ENCODE results near the gene ACTA2.

The ACTA2 gene

GRCh38 chr10:88952647-88953111, at the start of gene ACTA2:
Gene ACTA2, minus strand, starts transcription at chr10:88952773. Its CDS starts 3,843 bp downstream, at chr10:88948930.
- DNase-seq (ENCODE audit: low read depth): no peak

DNA sequence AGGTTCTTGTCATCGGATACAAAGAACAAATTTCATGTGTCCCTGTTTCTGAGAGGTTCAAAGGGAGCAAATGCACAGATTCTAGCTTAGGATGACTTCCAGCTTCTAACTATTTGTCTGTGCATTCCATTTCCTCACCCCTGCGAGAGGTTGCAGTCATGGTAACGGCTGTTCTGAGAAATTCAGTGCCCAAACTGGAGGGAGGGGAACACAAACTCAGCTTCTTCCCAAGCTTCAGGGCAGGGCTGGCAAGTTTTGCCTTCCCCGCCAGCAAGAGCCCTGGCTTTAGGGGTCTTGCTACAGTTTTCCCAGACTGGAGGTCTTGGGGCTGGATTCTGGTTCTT, 49.1 kb upstream of the ACTA2 start:
- DNase-seq (ENCODE audit: low read depth): no peak

DNA sequence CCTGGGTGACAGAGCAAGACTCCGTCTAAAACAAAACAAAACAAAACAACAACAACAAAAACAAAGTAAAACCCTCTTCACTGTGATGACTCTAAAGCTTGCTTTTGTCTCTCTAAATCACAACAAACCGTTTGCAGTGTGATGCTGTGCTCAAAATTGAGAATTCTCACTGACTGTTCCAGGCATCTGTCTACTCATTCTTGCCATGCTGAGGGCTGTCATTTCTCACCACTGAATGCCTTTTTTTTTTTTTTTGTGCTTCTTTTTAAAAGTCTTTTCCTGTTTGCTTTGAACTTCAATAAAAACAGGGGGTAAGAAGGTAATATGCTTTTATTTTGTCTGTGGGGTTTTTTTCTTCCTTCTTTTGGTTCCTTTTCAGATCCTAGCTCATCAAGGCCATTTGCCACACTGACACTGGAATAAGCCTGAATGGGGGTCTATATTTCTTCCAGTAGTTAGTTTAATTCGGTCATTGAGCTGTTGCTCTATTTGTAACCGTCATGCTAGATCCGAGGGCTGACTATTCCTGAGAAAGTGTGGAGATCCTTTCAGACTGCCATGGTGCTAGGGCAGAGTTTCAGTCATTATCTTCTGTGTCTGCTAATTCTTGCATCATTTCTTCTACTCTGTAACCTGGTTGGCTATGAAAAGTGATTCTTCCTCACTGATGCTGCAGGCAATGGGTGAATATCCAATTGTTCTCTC, 48.6 kb upstream of the ACTA2 start:
- no peak for DNase-seq (ENCODE audit: low read depth)

- no peak for DNase-seq (ENCODE audit: low read depth)
Measured at GRCh38 chr10:88999625-89000024, 47.1 kb upstream of the ACTA2 start.

GRCh38 chr10:88996927-88997326, 44.4 kb upstream of the ACTA2 start:
- DNase-seq (ENCODE audit: low read depth): no peak

DNA sequence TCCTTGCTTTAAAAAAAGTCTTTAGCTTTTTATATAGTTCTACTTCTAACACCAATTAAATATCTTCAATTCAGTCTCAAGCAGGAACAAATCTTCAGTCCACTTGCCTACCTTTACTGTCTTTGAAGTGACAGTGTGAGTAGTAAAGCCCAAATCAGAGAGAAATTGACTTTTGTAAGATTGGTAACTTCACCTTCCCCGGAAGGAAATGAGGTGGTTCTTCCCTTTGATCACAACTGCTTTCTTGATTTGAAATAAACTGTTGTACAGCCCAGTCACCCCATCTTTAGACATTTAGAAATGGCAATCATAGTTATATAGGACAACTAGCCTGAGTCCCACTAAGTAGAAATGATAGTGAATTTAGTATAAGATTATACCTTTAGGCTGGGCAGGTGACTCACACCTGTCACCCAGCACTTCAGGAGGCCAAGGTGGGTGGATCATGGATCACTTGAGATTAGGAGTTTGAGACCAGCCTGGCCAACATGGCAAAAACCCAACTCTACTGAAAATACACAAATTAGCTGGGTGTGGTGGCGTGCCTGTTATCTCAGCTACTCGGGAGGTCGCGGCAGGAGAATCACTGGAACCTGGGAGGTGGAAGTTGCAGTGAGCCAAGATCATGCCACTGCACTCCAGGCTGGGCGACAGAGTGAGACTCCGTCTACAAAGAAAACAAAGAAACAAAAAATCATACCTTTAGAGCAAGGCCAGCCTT, 42.7 kb upstream of the ACTA2 start:
- no peak for DNase-seq (ENCODE audit: low read depth)

- no peak for DNase-seq (ENCODE audit: low read depth)
Measured at GRCh38 chr10:88994019-88994418, 41.4 kb upstream of the ACTA2 start.

DNA sequence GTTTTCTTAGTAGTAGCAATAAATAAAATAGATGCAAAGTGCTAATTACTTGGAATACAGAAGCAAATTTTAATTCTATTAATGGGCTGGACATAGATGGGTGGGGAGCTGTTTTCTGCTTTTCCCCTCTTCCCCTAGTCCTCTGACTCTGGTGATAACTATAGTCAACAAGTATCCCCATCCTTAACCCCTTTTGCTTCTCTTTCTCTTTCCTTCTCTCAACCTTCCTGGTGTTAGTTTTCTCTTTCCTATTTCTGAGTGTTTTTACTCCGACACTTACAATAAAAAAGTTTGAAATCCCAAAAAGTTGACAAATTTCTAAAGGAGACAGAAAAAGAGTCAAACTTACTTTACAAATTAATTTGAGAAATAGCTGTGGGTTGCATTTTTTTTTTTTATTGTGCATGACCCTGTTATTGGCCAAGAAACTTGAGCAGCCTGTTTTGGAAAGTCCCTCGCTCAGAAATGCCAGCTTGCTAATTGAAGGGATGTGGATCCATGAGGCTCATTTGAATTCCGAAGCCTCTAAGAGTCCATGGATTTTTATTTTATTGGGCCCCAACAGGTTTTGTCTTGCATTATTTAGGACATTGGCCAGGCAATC, 40.5 kb upstream of the ACTA2 start:
- no peak for DNase-seq (ENCODE audit: low read depth)

DNA sequence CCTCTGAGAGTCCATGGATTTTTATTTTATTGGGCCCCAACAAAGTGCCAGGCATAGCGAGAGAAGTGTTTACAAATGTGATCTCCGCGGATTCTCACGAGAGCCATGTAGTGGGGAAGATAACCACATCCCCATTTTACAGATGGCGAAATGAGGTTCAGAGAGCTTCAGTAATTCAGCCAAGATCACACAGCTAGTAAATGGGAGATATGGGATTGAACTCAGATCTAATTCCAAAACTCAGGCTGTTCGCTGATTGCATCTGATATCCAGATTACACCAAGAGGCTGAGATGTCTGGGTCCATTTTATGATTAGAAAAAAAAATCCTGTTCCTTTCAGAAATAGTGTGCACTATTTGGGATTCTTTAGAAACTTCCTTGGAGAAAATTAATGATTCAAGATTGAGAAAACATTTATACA, 39.3 kb upstream of the ACTA2 start:
- no peak for DNase-seq (ENCODE audit: low read depth)

DNA sequence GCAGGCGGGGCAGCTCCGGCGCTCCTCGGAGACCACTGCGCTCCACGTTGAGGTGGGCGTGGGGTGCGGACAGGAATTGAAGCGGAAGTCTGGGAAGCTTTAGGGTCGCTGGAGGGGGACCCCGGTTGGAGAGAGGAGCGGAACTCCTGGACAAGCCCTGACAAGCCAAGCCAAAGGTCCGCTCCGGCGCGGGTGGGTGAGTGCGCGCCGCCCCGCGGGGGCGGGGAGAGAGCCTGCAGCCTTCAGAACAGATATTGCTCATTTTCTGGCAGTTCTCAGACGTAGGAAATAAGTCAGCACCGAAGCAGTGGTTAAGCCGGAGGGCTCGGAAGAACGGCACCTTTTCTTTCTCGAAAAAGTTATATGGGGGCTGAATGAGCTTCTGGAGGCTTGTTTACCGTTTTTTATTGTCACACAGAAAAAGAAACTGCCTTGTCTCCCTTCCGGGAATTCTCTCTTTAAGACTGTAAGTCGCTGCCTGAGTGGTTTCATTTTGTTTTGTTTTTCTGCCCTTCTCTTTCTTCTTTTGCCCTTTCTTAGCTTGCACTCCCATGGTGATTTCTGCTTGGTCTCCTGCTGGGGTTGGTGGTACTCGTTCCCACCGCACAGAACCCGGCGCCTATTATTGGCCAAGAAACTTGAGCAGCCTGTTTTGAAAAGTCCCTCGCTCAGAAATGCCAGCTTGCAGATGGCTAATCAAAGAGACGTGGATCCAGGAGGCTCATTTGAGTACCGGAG, 38.8 kb upstream of the ACTA2 start:
- no peak for DNase-seq (ENCODE audit: low read depth)

DNA sequence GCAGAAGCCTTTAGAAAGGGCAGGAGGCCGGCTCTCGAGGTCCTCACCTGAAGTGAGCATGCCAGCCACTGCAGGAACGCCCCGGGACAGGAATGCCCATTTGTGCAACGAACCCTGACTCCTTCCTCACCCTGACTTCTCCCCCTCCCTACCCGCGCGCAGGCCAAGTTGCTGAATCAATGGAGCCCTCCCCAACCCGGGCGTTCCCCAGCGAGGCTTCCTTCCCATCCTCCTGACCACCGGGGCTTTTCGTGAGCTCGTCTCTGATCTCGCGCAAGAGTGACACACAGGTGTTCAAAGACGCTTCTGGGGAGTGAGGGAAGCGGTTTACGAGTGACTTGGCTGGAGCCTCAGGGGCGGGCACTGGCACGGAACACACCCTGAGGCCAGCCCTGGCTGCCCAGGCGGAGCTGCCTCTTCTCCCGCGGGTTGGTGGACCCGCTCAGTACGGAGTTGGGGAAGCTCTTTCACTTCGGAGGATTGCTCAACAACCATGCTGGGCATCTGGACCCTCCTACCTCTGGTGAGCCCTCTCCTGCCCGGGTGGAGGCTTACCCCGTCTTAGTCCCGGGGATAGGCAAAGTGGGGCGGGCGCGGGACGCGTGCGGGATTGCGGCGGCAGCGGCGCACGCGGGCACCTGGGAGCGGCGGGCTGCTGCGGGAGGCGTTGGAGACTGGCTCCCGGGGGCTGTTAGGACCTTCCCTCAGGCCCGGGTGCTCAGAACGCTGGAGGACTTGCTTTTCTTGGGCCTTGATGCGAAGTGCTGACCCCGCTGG, 38.0 kb upstream of the ACTA2 start, which contains the start of gene FAS:
Gene FAS (plus strand): TSS at position 415 of the 777 bp plus-strand sequence. CDS start 79 bp downstream, at position 494.
- no peak for DNase-seq (ENCODE audit: low read depth)

DNA sequence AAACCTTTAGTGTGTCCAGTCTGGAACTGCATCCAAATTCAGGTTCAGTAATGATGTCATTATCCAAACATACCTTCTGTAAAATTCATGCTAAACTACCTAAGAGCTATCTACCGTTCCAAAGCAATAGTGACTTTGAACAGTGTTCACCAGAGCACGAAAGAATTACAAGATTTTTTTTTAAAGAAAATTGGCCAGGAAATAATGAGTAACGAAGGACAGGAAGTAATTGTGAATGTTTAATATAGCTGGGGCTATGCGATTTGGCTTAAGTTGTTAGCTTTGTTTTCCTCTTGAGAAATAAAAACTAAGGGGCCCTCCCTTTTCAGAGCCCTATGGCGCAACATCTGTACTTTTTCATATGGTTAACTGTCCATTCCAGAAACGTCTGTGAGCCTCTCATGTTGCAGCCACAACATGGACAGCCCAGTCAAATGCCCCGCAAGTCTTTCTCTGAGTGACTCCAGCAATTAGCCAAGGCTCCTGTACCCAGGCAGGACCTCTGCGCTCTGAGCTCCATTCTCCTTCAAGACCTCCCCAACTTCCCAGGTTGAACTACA, 37.3 kb upstream of the ACTA2 start:
- DNase-seq (ENCODE audit: low read depth): no peak

DNA sequence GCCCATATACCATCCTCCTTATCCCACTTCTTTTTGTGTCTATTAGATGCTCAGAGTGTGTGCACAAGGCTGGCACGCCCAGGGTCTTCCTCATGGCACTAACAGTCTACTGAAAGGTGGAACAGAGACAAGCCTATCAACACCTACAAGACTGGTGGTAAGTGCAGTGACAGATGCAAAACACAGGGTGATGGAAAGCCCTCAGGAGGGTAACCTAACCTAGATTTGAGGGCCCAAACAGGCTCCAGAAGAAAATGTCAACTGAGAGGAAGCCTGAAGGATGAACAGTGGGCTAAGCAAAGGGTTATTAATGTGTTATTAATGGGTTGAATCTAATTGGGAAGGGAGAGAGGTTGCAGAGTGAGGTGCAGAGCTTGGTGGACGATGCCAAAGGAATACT, 36.9 kb upstream of the ACTA2 start:
- DNase-seq (ENCODE audit: low read depth): no peak

DNA sequence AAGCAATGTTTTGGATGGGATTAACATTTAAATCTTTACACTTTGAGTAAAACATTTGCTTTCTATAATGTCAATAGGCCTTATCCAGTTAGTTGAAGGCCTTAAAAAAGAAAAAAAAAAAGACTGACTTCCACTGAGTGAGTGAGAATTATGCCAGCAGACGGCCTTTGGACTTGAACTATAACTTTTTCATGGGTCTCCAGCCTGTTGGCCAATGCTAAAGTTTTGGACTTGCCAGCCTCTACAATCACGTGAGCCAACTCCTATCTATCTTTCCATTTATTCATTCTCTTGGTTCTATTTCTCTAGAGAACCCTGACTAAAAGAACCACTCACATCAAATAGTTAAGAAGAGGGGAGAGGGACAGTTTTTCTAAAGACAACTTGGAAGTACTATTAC, 35.3 kb upstream of the ACTA2 start:
- no peak for DNase-seq (ENCODE audit: low read depth)

- DNase-seq (ENCODE audit: low read depth): no peak
Measured at GRCh38 chr10:88987243-88987725, 34.7 kb upstream of the ACTA2 start.

DNA sequence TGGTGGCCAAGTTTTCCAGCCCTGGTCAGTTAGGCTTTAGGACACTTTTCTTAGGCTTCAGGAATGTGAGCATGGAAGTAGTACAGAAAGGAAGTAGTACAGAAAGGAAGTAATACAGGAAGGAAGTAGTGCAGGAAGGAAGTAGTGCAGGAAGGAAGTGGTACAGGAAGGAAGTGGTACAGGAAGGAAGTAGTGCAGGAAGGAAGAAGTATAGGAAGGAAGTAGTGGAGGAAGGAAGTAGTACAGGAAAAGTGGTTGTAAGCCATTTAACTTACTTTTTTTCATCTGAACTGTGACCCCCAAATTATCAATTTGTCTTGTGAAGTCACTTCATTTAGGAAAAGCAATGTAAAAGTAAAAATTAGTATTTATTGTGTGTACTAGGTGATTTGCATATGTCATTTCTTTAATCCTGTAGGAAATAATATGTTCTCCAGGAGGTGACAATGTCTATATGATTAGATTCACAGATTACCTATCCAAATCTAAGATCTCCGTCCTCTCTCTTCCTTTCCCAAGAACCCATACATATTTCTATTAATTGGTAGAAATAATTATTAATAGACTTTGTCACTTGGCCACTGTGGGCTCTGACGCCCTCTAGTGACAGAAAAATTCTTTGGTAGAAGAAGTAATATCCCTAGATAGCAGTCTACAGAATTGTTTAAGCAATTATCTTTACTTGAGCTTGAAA, 34.1 kb upstream of the ACTA2 start:
- DNase-seq (ENCODE audit: low read depth): no peak

DNA sequence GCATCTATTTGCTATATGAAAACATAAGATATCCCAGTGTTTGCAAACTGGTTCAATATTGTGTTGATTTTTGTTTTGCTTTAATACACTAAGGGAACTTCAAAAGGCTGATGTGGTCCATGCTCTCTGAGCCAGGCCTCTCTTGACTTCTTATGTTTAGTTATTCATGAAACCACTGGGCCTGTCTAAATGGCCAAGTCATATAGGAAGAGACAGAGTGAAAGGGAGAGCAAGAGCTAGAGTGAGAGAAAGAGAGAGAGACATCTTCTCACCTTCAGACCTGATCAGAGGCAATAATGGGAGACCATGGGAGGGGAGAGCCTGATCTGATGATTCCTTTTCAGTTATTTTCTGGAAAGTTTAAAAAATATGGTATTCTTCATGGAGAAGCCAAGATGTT, 32.0 kb upstream of the ACTA2 start:
- no peak for DNase-seq (ENCODE audit: low read depth)

- no peak for DNase-seq (ENCODE audit: low read depth)
Measured at GRCh38 chr10:88983939-88984338, 31.4 kb upstream of the ACTA2 start.

- DNase-seq (ENCODE audit: low read depth): no peak
Measured at GRCh38 chr10:88983206-88983605, 30.6 kb upstream of the ACTA2 start.

GRCh38 chr10:88982366-88982765, 29.8 kb upstream of the ACTA2 start:
- no peak for DNase-seq (ENCODE audit: low read depth)

GRCh38 chr10:88981435-88981834, 28.9 kb upstream of the ACTA2 start:
- DNase-seq (ENCODE audit: low read depth): no peak

Data from non-pigmented ciliary epithelial cell (primary cell).